Pancreas (tissue), 10 donors: ENCODE results near the gene PAGE2B. TPM values are rescaled to one million over a fixed set of nuclear protein-coding genes. Genes with fewer than 3 reads are reported as not detected.

Experiments used
- ATAC-seq, 4 donors: fragments of 200-7000 bp; cut with Tn5 transposase; one replicate each; pipeline versions ENCODE4 v1.8.0 to v1.9.1; 2020; ENCODE audit warnings: mild to moderate bottlenecking in 4 of 4, moderate library complexity in 4 of 4
- DNase-seq, 6 donors: peaks; one replicate each; pipeline ENCODE4 v3.0.0-alpha.2; 2020
- FAIRE-seq: peaks from 2 replicates; lab custom pipeline; 2012; peaks lifted over from hg19 to GRCh38; lab: Jason Lieb, UNC
- H3K27ac ChIP-seq, 4 donors: fragments of 200-600 bp; sonication (generic); 1 replicate in 3 of 4; 2 replicates in 1 of 4; pipeline versions ENCODE4 v1.5.0 to v1.8.0; 2020
- H3K27me3 ChIP-seq, 4 donors: fragments of 200-600 bp; one replicate each; pipeline ENCODE4 v1.8.0; 2021
- H3K36me3 ChIP-seq, 3 donors: fragments of 200-600 bp; sonication (generic) in 1 of 3; one replicate each; pipeline versions ENCODE4 v1.5.0 to v1.8.0; 2020 to 2021
- H3K4me1 ChIP-seq, 3 donors: fragments of 200-600 bp; one replicate each; pipeline ENCODE4 v1.8.0; 2021
- H3K4me3 ChIP-seq, 4 donors: fragments of 200-600 bp; sonication (generic) in 2 of 4; one replicate each; pipeline versions ENCODE4 v1.5.0 to v1.8.0; 2020 to 2021
- H3K9me3 ChIP-seq, 4 donors: fragments of 200-600 bp; one replicate each; pipeline ENCODE4 v1.8.0; 2021
- WGBS, 2 donors: extraction: QIAGEN DNeasy Blood & Tissue Kit; methylation state at CpG; one replicate each; pipeline ENCODE4 v1.1.7; 2013; 5-methylcytosine and 5-hydroxymethylcytosine counted together
- intact Hi-C, 3 donors: fragments of 100-400 bp; cut with DNase I; formaldehyde crosslinking; loops; one replicate each; pipeline versions ENCODE4 v1.11.1 to v1.14.2; 2022
- polyA plus RNA-seq, 2 donors: library from polyadenylated mRNA; stranded (reverse); fragments of 200-250 nt; gene quantifications; one replicate each; pipeline ENCODE4 v1.2.3, GENCODE V29; 2013
- total RNA-seq, 6 donors: library from RNA; stranded (reverse); fragmentation: NEBNext Ultra II Directional in 4 of 6; extraction: Animal tissue kit (Norgen Biotek cat#: 25700) in 4 of 6; gene quantifications; one replicate each; pipeline versions ENCODE4 v1.2.1 to v1.2.4, GENCODE V29; 2021 to 2023
- TF ChIP-seq, protein P1 (sequence below), 4 donors: fragments of 200-600 bp; sonication (generic) in 3 of 4; IDR thresholded peaks; one replicate each; pipeline versions ENCODE4 v1.5.0 to v1.8.0; 2021; ENCODE audit warnings: antibody characterized with exemption in 4 of 4
- donor health status: healthy with polysubstance abuse.
- donor health status: DM: no; HTN: no; CAD: no; lungs with moderate emphysema.
- donor health status: DM: no; HTN: no; CAD: no.
- donor health status: control.
- donor health status: control.
- donor health status: Bipolar disorder and iron deficiency.
- donor health status: DM: yes; HTN: yes; CAD: no.
- donor health status: DM: no; HTN: no; CAD: no.
- donor health status: DM: no; HTN: no; CAD: no.
- donor health status: DM: yes; HTN: yes; CAD: no.

PAGE2B gene
- total and polyA plus RNA-seq, 8 donors: 0.54 TPM; not detected in 7

- intact Hi-C loops: no loop called here
- WGBS, 2 donors: 62 to 74% methylated on average over 3 of the region's 3 CpGs
- H3K9me3 ChIP-seq: no peaks in the 10 kb centered on the region
- no peak overlapping the region for H3K4me3 ChIP-seq
- TF ChIP-seq, protein P1, sequence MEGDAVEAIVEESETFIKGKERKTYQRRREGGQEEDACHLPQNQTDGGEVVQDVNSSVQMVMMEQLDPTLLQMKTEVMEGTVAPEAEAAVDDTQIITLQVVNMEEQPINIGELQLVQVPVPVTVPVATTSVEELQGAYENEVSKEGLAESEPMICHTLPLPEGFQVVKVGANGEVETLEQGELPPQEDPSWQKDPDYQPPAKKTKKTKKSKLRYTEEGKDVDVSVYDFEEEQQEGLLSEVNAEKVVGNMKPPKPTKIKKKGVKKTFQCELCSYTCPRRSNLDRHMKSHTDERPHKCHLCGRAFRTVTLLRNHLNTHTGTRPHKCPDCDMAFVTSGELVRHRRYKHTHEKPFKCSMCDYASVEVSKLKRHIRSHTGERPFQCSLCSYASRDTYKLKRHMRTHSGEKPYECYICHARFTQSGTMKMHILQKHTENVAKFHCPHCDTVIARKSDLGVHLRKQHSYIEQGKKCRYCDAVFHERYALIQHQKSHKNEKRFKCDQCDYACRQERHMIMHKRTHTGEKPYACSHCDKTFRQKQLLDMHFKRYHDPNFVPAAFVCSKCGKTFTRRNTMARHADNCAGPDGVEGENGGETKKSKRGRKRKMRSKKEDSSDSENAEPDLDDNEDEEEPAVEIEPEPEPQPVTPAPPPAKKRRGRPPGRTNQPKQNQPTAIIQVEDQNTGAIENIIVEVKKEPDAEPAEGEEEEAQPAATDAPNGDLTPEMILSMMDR (IDR thresholded peaks at IDR 0.05): no peak
- DNase-seq (peak in 2 of 6 donors; percentile 31 to 52), ATAC-seq (no peak), FAIRE-seq (no peak)
- no peak overlapping the region for H3K27ac ChIP-seq
- no peaks in the 10 kb centered on the region for H3K36me3 ChIP-seq
- no peaks in the 10 kb centered on the region for H3K4me1 ChIP-seq
- H3K27me3 ChIP-seq: peaks cover 0 to 10% (median 0%) of the 10 kb centered on the region in 4 donors
Measured at GRCh38 chrX:55072286-55072685, 2.5 kb upstream of the PAGE2B start.

DNA sequence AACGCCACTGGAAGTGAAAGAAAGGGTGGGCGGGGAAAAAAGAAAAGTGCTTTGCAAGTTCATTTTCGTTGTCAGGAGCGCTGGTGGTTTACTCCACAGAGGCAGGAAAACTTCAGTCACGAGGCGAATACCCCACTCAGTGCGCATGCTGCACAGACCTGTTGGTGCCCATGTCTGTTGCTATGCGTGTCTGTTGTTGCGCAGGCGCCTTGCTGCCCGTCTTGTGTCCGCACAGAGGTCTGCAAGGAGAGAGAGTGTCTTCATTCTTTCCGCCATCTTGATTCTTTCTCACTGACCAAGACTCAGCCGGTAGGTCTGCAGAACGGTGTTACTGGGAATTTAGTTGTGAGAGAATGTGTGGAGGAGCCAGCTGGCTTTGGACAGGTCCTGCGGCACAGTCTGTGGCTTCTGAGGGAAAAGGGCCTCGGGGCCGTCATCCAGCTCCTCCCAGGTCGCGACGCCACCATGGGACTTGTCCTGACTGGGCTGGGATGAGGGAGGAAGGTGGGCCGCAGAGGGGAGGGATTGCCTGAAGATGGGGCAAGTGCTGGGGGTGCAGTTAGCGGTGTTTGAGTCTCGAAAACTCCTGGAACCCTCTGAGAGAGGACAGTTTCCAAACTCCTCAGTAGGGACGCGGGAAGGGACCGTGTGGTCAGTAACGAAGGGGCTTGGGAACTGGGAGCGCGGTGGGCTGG, 14.1 kb downstream of the PAGE2B start, which contains the start of gene PAGE2:
Gene PAGE2, plus strand, starts transcription at position 224 of the 695 bp plus-strand sequence. CDS start 1,003 bp downstream, outside the sequence.
- Histone ChIP-seq H3K9me3 (no peaks in the 10 kb centered on the region), H3K27me3 (peaks cover 0 to 16% (median 0%) of the 10 kb centered on the region in 4 donors), H3K27ac (no peak within 1 kb of the TSS), H3K4me3 (no peak within 1 kb of the TSS), H3K4me1 (no peaks in the 10 kb centered on the region), H3K36me3 (no peaks in the 10 kb centered on the region)
- intact Hi-C loops: no loop called here
- 79 to 87% methylated on average over 30 of the region's 30 CpGs for WGBS, 2 donors
- TF ChIP-seq, protein P1 (IDR thresholded peaks at IDR 0.05): no peak
- DNase-seq (no peak), FAIRE-seq (no peak), ATAC-seq (no peak)

DNA sequence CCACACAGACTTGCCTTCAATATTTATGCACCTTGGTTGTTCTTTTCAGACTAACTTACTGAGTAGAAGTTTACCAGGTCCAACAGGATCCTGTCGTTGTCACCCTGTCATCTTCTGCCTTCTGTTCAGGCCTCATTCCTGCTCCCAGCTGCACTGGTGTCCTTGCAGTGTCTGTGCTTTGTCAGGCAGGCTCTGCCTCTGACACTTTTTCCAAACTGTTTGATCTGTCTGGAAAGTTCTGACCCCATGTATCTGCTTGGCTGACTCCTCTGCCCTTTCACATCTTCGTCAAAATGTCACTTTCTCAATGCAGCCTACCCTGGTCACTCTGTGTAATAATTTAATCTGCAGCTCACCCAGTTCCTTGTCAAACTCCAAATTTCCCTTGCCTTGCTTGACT, 23.9 kb downstream of the PAGE2B start:
- no peaks in the 10 kb centered on the region for H3K9me3 ChIP-seq
- FAIRE-seq (no peak), DNase-seq (no peak), ATAC-seq (no peak)
- no peaks in the 10 kb centered on the region for H3K4me1 ChIP-seq
- 18 to 34% methylated on average over 2 of the region's 2 CpGs for WGBS, 2 donors
- H3K4me3 ChIP-seq: no peak overlapping the region
- peaks cover 0 to 15% (median 2%) of the 10 kb centered on the region in 4 donors for H3K27me3 ChIP-seq
- TF ChIP-seq, protein P1 (IDR thresholded peaks at IDR 0.05): no peak
- intact Hi-C loops: no loop called here
- no peaks in the 10 kb centered on the region for H3K36me3 ChIP-seq
- no peak overlapping the region for H3K27ac ChIP-seq

- no peak overlapping the region for H3K27ac ChIP-seq
- FAIRE-seq (peak; percentile 71), ATAC-seq (no peak), DNase-seq (no peak)
- H3K4me3 ChIP-seq: no peak overlapping the region
- no peaks in the 10 kb centered on the region for H3K4me1 ChIP-seq
- 20 to 29% methylated on average over 1 of the region's 1 CpG for WGBS, 2 donors
- intact Hi-C loops: no loop called here
- H3K36me3 ChIP-seq: no peaks in the 10 kb centered on the region
- H3K9me3 ChIP-seq: no peaks in the 10 kb centered on the region
- TF ChIP-seq, protein P1 (IDR thresholded peaks at IDR 0.05): no peak
- peaks cover 0 to 15% (median 2%) of the 10 kb centered on the region in 4 donors for H3K27me3 ChIP-seq
Measured at GRCh38 chrX:55099162-55099561, 24.3 kb downstream of the PAGE2B start.

DNA sequence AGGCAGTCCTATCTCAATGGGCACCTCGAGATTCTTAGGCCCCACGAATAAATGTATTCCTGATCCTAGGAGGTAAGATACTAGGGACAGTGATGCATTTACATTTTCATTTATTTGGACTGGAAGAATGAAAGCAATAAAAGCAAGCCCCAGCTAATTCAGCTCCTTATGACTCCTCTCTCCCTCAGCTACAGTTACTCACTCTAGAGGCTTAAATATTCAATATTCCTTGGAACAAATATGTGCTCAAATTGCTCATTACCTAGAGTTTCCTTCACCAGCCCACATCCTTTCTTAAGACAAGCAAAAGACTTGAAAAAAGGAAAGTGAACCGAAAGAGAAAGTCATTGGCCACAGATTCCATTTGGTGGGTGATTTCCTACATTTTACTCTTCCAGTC, 27.9 kb downstream of the PAGE2B start:
- Histone ChIP-seq H3K27ac (no peak overlapping the region), H3K4me3 (no peak overlapping the region), H3K9me3 (no peaks in the 10 kb centered on the region), H3K36me3 (no peaks in the 10 kb centered on the region), H3K4me1 (no peaks in the 10 kb centered on the region), H3K27me3 (peaks cover 0 to 12% (median 0%) of the 10 kb centered on the region in 4 donors)
- DNase-seq (no peak), FAIRE-seq (no peak), ATAC-seq (no peak)
- intact Hi-C loops: no loop called here
- 45% methylated on average over 3 of the region's 3 CpGs for WGBS, 2 donors
- TF ChIP-seq, protein P1 (IDR thresholded peaks at IDR 0.05): no peak
